ENCODE data around the gene CHMP1A.

Gene CHMP1A

GRCh38 chr16:89633064-89633631, 24.4 kb downstream of the CHMP1A start:
- no peak overlapping the region for H3K4me3 Mint-ChIP-seq
- ATAC-seq = no peak
- no peak for DNase-seq
- no peaks in the 10 kb centered on the region for H3K9me3 Mint-ChIP-seq
- no peaks in the 10 kb centered on the region for H3K4me1 Mint-ChIP-seq
- H3K27me3 Mint-ChIP-seq = no peaks in the 10 kb centered on the region
- H3K36me3 Mint-ChIP-seq (ENCODE audit: low read depth) = no peaks in the 10 kb centered on the region
- H3K27ac Mint-ChIP-seq = no peak overlapping the region

GRCh38 chr16:89629827-89630610, 27.5 kb downstream of the CHMP1A start:
- no peak overlapping the region for H3K4me3 Mint-ChIP-seq
- H3K27me3 Mint-ChIP-seq = peaks cover 2% of the 10 kb centered on the region
- no peaks in the 10 kb centered on the region for H3K36me3 Mint-ChIP-seq (ENCODE audit: low read depth)
- no peaks in the 10 kb centered on the region for H3K4me1 Mint-ChIP-seq
- H3K27ac Mint-ChIP-seq = no peak overlapping the region
- ATAC-seq (no peak), DNase-seq (no peak)
- no peaks in the 10 kb centered on the region for H3K9me3 Mint-ChIP-seq

- H3K27me3 Mint-ChIP-seq = peaks cover 17% of the 10 kb centered on the region
- ATAC-seq = no peak
- H3K4me3 Mint-ChIP-seq = no peak overlapping the region
- H3K4me1 Mint-ChIP-seq = no peaks in the 10 kb centered on the region
- no peaks in the 10 kb centered on the region for H3K36me3 Mint-ChIP-seq (ENCODE audit: low read depth)
- H3K27ac Mint-ChIP-seq = no peak overlapping the region
- DNase-seq = no peak
- no peaks in the 10 kb centered on the region for H3K9me3 Mint-ChIP-seq
Observed at GRCh38 chr16:89624777-89625761, 32.4 kb downstream of the CHMP1A start.

DNA sequence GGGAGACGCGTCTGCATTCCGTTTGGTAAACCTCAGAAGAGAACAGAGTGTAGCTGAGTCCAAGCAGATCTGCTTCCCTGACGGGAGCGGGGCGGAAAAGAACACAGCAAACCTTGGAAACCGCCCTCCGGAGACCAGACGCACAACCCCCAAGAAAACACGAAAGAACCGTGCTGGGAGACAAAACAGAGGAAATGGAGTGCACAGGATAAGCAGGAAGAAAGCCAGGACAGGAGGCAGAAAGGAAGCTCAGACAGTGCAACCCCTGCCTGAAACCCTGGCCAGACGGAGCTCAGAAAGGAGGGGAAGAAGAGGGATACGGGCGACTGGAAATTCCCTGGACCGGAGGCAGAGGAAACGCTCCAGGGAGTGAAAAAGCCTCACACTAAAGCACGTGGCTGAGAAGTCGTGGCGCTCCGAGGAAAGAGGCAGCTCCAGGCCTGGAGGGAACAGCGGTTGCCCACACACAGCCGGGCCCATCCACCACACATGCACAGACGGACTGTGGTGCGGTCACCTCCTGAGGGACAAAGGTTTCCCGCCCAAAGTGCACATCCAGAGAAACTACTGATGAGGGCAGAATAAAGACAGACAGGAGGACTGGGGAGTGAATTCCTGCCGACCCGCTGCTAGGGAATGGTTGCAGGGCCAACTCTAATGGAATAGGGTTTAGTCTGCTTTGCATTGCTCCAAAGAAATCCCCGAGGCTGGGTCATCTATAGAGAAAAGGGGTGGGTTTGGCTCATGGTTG, 33.8 kb downstream of the CHMP1A start:
- ATAC-seq (no peak), DNase-seq (no peak)
- peaks cover 17% of the 10 kb centered on the region for H3K27me3 Mint-ChIP-seq
- H3K4me1 Mint-ChIP-seq = no peaks in the 10 kb centered on the region
- H3K4me3 Mint-ChIP-seq = no peak overlapping the region
- no peak overlapping the region for H3K27ac Mint-ChIP-seq
- no peaks in the 10 kb centered on the region for H3K36me3 Mint-ChIP-seq (ENCODE audit: low read depth)
- no peaks in the 10 kb centered on the region for H3K9me3 Mint-ChIP-seq

GRCh38 chr16:89621698-89622409, 35.7 kb downstream of the CHMP1A start:
- Mint-ChIP-seq H3K4me3 (no peak overlapping the region), H3K36me3 (ENCODE audit: low read depth) (no peaks in the 10 kb centered on the region), H3K4me1 (peaks cover 4% of the 10 kb centered on the region), H3K27me3 (peaks cover 17% of the 10 kb centered on the region), H3K27ac (no peak overlapping the region), H3K9me3 (no peaks in the 10 kb centered on the region)
- ATAC-seq = no peak
- DNase-seq = no peak

DNA sequence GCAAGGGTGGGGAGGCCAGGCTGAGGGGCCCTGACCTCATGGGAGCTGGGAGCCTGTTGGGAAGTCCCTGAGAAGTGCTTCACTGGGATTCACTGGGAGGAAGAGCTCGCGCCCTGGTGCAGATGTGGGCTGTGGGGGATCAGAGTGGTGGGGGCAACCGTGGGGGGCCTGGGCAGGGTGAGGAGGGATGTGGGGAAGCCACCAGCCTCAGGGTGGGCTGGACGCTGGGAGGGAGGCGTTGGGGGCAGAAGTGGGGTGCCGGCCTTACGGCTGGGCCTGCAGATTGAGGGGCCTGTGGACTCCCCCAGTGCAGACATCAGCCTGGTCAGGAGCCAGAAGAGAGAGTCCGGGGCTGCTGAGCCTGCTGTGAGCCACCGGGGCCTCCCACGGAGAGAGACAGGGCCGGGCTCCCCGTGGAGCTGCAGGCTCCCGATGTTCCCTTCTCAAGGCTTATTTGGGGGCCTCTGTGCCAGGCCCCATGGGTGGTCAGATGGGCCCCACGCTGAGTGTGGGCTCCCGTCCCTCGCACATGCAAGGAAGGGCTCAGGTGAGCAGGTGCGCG, 36.3 kb downstream of the CHMP1A start:
- Mint-ChIP-seq H3K27ac (no peak overlapping the region), H3K4me3 (no peak overlapping the region)

GRCh38 chr16:89620406-89620841, 37.1 kb downstream of the CHMP1A start:
- H3K4me1 Mint-ChIP-seq = peaks cover 11% of the 10 kb centered on the region
- H3K4me3 Mint-ChIP-seq = no peak overlapping the region
- no peaks in the 10 kb centered on the region for H3K9me3 Mint-ChIP-seq
- DNase-seq (no peak), ATAC-seq (no peak)
- H3K36me3 Mint-ChIP-seq (ENCODE audit: low read depth) = no peaks in the 10 kb centered on the region
- H3K27me3 Mint-ChIP-seq = peaks cover 18% of the 10 kb centered on the region
- no peak overlapping the region for H3K27ac Mint-ChIP-seq

More for the DNA sequence above, 36.3 kb downstream of the CHMP1A start:
- Mint-ChIP-seq H3K9me3 (no peaks in the 10 kb centered on the region), H3K27me3 (peaks cover 19% of the 10 kb centered on the region), H3K4me1 (peaks cover 9% of the 10 kb centered on the region), H3K36me3 (ENCODE audit: low read depth) (no peaks in the 10 kb centered on the region)
- DNase-seq (no peak), ATAC-seq (no peak)

DNA sequence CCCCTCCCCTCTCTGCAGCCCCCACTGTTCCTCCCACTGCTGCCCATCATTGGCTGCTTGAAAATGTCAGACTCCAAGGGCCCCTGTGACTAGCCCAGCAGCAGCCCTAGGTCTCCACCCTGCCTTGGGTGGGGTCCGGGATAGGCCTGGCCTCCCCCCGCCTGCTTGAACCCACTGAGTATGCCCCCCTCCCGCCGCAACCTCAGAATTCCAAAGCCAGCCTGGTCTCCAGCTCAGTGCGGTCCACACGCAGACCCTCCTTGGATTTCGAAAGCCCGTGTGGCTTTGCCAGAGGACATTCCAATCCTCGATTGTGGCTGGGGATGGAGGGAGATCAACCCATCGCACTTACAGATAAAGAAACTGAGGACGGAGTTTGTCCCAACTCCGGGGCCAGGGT, 37.7 kb downstream of the CHMP1A start:
- DNase-seq = no peak
- peaks cover 17% of the 10 kb centered on the region for H3K27me3 Mint-ChIP-seq
- ATAC-seq = no peak
- H3K4me3 Mint-ChIP-seq = no peak overlapping the region
- no peaks in the 10 kb centered on the region for H3K9me3 Mint-ChIP-seq
- no peak overlapping the region for H3K27ac Mint-ChIP-seq
- H3K36me3 Mint-ChIP-seq (ENCODE audit: low read depth) = no peaks in the 10 kb centered on the region
- peaks cover 11% of the 10 kb centered on the region for H3K4me1 Mint-ChIP-seq

DNA sequence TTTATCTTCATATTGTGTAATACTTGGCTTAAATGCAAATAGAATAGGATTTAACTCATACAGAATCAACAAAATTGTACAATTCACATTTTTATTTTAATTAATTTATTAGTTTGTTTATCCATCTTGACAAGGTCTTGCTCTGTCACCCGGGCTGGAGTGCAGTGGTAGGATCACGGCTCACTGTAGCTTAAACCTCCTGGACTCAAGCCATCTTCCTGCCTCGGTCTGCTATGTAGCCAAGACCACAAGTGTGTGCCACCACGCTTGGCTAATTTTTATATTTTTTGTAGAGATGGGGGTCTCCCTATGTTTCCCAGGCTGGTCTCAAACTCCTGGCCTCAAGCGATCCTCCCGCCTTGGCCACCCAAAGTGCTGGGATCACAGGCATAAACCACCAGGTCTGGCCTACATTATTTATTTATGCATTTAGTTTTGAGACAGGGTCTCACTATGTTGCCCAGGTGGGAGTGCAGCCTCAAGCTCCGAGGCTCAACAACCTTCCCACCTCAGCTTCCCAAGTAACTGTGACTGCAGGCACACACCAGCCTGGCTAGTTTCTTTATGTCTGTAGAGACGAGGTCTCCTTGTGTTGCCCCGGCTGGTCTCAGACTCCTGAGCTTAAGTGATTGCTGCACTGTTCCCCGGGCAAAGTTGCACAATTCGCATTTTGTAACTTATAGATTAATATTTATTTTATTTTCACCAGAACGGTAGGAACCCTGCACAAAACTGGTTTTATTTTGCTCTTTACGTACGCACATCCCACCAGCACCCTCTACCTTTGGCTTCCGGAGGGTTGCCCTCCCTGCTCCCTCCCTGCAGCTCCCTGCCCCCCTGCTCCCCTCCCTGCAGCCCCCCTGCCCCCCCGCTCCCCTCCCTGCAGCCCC, 39.2 kb downstream of the CHMP1A start:
- no peak overlapping the region for H3K27ac Mint-ChIP-seq
- DNase-seq (no peak), ATAC-seq (no peak)
- H3K9me3 Mint-ChIP-seq = no peaks in the 10 kb centered on the region
- H3K27me3 Mint-ChIP-seq = peaks cover 7% of the 10 kb centered on the region
- no peaks in the 10 kb centered on the region for H3K36me3 Mint-ChIP-seq (ENCODE audit: low read depth)
- peaks cover 11% of the 10 kb centered on the region for H3K4me1 Mint-ChIP-seq
- no peak overlapping the region for H3K4me3 Mint-ChIP-seq

DNA sequence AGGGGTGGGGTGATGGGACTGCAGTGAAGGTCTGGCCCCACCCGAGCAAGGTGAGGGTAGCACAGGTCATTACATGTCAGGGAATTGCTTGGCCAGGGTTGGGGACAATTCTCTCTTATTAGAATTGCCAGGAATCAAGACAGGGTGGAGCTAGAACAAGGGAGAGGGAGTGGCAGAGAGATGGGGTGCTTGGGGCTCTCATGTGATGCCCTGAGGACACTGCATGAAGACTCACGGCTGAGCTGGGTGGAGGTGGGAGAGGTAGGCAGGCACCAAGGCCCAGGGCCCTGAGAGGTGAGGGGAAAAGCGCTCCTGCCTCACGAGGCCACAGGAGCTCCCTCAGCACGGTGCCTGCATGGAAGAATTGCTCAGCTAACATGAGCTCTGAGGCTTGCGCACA, 40.5 kb downstream of the CHMP1A start:
- ATAC-seq = no peak
- peaks cover 11% of the 10 kb centered on the region for H3K4me1 Mint-ChIP-seq
- H3K9me3 Mint-ChIP-seq = no peaks in the 10 kb centered on the region
- DNase-seq = no peak
- H3K27ac Mint-ChIP-seq = no peak overlapping the region
- H3K36me3 Mint-ChIP-seq (ENCODE audit: low read depth) = no peaks in the 10 kb centered on the region
- peak overlapping the region; percentile 55 for H3K4me3 Mint-ChIP-seq
- peaks cover 2% of the 10 kb centered on the region for H3K27me3 Mint-ChIP-seq

- DNase-seq = peak; percentile 19
- ATAC-seq = no peak
- peak overlapping the region; percentile 76 for H3K27ac Mint-ChIP-seq
- H3K4me1 Mint-ChIP-seq = peaks cover 11% of the 10 kb centered on the region
- H3K9me3 Mint-ChIP-seq = no peaks in the 10 kb centered on the region
- H3K27me3 Mint-ChIP-seq = peaks cover 2% of the 10 kb centered on the region
- peak overlapping the region; percentile 55 for H3K4me3 Mint-ChIP-seq
- no peaks in the 10 kb centered on the region for H3K36me3 Mint-ChIP-seq (ENCODE audit: low read depth)
Observed at GRCh38 chr16:89616623-89617022, 40.9 kb downstream of the CHMP1A start.

DNA sequence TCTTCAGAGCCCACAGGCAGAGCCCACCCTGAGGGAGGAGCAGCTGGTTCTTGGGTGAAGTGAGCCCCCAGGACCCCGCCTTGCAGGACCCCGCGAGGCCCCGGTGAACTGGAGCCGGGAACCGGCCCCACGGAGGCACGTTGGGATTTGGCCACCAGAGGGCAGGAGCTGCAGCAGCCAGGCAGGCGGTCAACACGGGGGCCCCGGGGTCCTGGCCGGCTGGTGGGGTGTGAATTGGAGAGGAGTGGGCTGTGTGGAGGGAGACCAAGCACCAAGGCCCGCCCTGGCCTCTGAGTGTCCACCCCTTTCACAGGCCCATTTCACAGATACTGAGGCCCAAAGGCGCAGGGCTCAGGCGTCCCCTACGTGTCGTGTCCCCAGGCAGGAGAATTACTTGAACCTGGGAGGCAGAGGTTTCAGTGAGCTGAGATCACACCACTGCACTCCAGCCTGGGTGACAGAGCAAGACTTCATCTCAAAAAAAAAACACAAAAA, 41.9 kb downstream of the CHMP1A start:
- Mint-ChIP-seq H3K27me3 (peaks cover 2% of the 10 kb centered on the region), H3K9me3 (no peaks in the 10 kb centered on the region), H3K4me3 (no peak overlapping the region), H3K4me1 (peaks cover 11% of the 10 kb centered on the region), H3K27ac (no peak overlapping the region), H3K36me3 (ENCODE audit: low read depth) (no peaks in the 10 kb centered on the region)
- DNase-seq = peak; percentile 51
- no peak for ATAC-seq
